A549 (cell line): ENCODE measurements around the gene DSCAM. TPM values are rescaled to one million over a fixed set of nuclear protein-coding genes. Genes with fewer than 3 reads are reported as not detected.

ENCODE experiments used
- ATAC-seq, 2 experiments: fragments of 200-7000 bp in 1 of 2; fragments of >200 bp in 1 of 2; cut with Nextera tagmentation in 1 of 2; cut with Tn5 transposase in 1 of 2; 3 replicates each; pipeline versions ENCODE4 v1.8.0 to v1.9.1; 2018 to 2020; ENCODE audit warnings: mild to moderate bottlenecking in 1 of 2, moderate library complexity in 1 of 2
- CTCF ChIA-PET: fragments of 300-600 bp; sonication (Branson Sonifier 250); formaldehyde crosslinking; extraction: SDS; loops from one replicate; lab custom pipeline; 2021; ENCODE audit warnings: antibody characterized with exemption, inconsistent platforms; lab: Yijun Ruan, JAX
- POLR2A ChIA-PET: fragments of 350-600 bp; formaldehyde crosslinking; extraction: SDS; loops from one replicate; lab custom pipeline; 2021; ENCODE audit warnings: antibody characterized with exemption, inconsistent platforms; lab: Yijun Ruan, JAX
- DNase-seq, 2 experiments: peaks; one replicate each; pipeline versions ENCODE4 v3.0.0 to v3.0.0-alpha.2; 2011 to 2016; ENCODE audit warnings: low read depth in 1 of 2, low spot score in 1 of 2
- FAIRE-seq: peaks from 2 replicates; lab custom pipeline; 2011; peaks lifted over from hg19 to GRCh38; lab: Jason Lieb, UNC
- H3K27ac ChIP-seq, 2 experiments: fragments of >200 bp; sonication (Bioruptor Twin); formaldehyde crosslinking; 3 replicates each; pipeline ENCODE4 v1.5.1; 2016 to 2017
- H3K4me1 ChIP-seq: fragments of >200 bp; sonication (Bioruptor Twin); formaldehyde crosslinking; 3 replicates; pipeline ENCODE4 v1.6.1; 2016
- H3K4me2 ChIP-seq: fragments of >200 bp; sonication (Bioruptor Twin); formaldehyde crosslinking; 3 replicates; pipeline ENCODE4 v1.6.1; 2016
- H3K4me3 ChIP-seq: fragments of >200 bp; sonication (Bioruptor Twin); formaldehyde crosslinking; 3 replicates; pipeline ENCODE4 v1.5.1; 2016
- H3K9me3 ChIP-seq: fragments of >200 bp; sonication (Bioruptor Twin); formaldehyde crosslinking; 3 replicates; pipeline ENCODE4 v1.6.1; 2016
- CHD2 ChIP-seq: fragments of 150-350 bp; IDR thresholded peaks from 2 replicates; pipeline ENCODE4 v1.6.1; 2014; ENCODE audit warnings: low read length; ENCODE audit not compliant: partially characterized antibody
- EHMT2 ChIP-seq: fragments of 200-600 bp; sonication (generic); IDR thresholded peaks from 2 replicates; pipeline ENCODE4 v1.6.1; 2016; ENCODE audit warnings: antibody characterized with exemption, low read depth, mild to moderate bottlenecking, moderate library complexity
- EP300 ChIP-seq, 2 experiments: fragments of >200 bp; sonication (Bioruptor Twin); formaldehyde crosslinking; IDR thresholded peaks; 2 replicates in 1 of 2; 3 replicates in 1 of 2; pipeline ENCODE4 v1.6.1; 2016 to 2017
- FOSB ChIP-seq: fragments of 250-450 bp; sonication (Bioruptor Pico); IDR thresholded peaks from 2 replicates; pipeline ENCODE4 v1.5.0; 2020; ENCODE audit warnings: mild to moderate bottlenecking, moderate library complexity
- HDAC2 ChIP-seq: fragments of 200-600 bp; sonication (generic); IDR thresholded peaks from 2 replicates; pipeline ENCODE4 v1.6.1; 2016
- JUN ChIP-seq, 2 experiments: fragments of >200 bp; sonication (Bioruptor Twin); formaldehyde crosslinking; IDR thresholded peaks; 2 replicates in 1 of 2; 3 replicates in 1 of 2; pipeline ENCODE4 v1.6.1; 2016 to 2017
- KDM1A ChIP-seq: fragments of 200-600 bp; sonication (generic); IDR thresholded peaks from 2 replicates; pipeline ENCODE4 v1.6.1; 2016; ENCODE audit warnings: low read depth, mild to moderate bottlenecking
- KDM5A ChIP-seq: fragments of 200-600 bp; sonication (generic); IDR thresholded peaks from 2 replicates; pipeline ENCODE4 v1.6.1; 2016; ENCODE audit warnings: antibody characterized with exemption, mild to moderate bottlenecking
- MYC ChIP-seq: IDR thresholded peaks from 2 replicates; pipeline ENCODE4 v1.6.1; 2012; ENCODE audit warnings: mild to moderate bottlenecking, inconsistent platforms, low read length, improper control_type of control experiment, borderline replicate concordance
- NPAS2 ChIP-seq: fragments of 250-450 bp; sonication (Bioruptor Pico); IDR thresholded peaks from 2 replicates; pipeline ENCODE4 v1.8.0; 2022; ENCODE audit warnings: mild to moderate bottlenecking, moderate library complexity, borderline replicate concordance
- PHF8 ChIP-seq: fragments of 200-600 bp; sonication (generic); IDR thresholded peaks from 2 replicates; pipeline ENCODE4 v1.6.1; 2016; ENCODE audit warnings: low read depth, mild to moderate bottlenecking, antibody characterized with exemption, moderate library complexity, borderline replicate concordance
- SMC3 ChIP-seq: fragments of >200 bp; sonication (Bioruptor Twin); formaldehyde crosslinking; IDR thresholded peaks from 3 replicates; pipeline ENCODE4 v1.6.1; 2018; ENCODE audit warnings: inconsistent platforms
- TP53 ChIP-seq: fragments of 250-450 bp; sonication (Bioruptor Pico); IDR thresholded peaks from 2 replicates; pipeline ENCODE4 v1.5.0; 2021; ENCODE audit warnings: mild to moderate bottlenecking, moderate library complexity
- ZFP36 ChIP-seq: fragments of 450-650 bp; IDR thresholded peaks from 2 replicates; pipeline ENCODE4 v1.6.1; 2014; ENCODE audit warnings: borderline replicate concordance; ENCODE audit not compliant: partially characterized antibody
- ZNF302 ChIP-seq: fragments of 250-450 bp; sonication (Bioruptor Pico); IDR thresholded peaks from 2 replicates; pipeline ENCODE4 v1.9.0; 2021; ENCODE audit warnings: inconsistent platforms, mild to moderate bottlenecking, moderate library complexity
- ZSCAN20 ChIP-seq: fragments of 250-450 bp; sonication (Bioruptor Pico); IDR thresholded peaks from 2 replicates; pipeline ENCODE4 v1.8.0; 2022; ENCODE audit warnings: mild to moderate bottlenecking, moderate library complexity
- WGBS: methylation state at CpG from one replicate; pipeline ENCODE4 v1.1.6; 2017; ENCODE audit errors: missing lambda C conversion rate; 5-methylcytosine and 5-hydroxymethylcytosine counted together
- polyA plus RNA-seq, 4 experiments: library from polyadenylated mRNA; depleted of rRNA in 3 of 4; stranded (reverse); fragments of >200 nt; fragmentation: RNase III in 1 of 4; extraction: RNeasy Plus Mini Kit Qiagen cat#74134 plus additional on column Dnase treatment in 1 of 4; gene quantifications; 2 replicates in 3 of 4; 3 replicates in 1 of 4; pipeline ENCODE4 v1.2.3, GENCODE V29; 2011 to 2017
- TF ChIP-seq, protein P1 (sequence below): fragments of >200 bp; sonication (Bioruptor Twin); formaldehyde crosslinking; IDR thresholded peaks from 2 replicates; pipeline ENCODE4 v1.6.1; 2016
- TF ChIP-seq, protein P2 (sequence below): fragments of 250-450 bp; sonication (Bioruptor Pico); IDR thresholded peaks from 2 replicates; pipeline ENCODE4 v1.5.0; 2020; ENCODE audit warnings: low read depth, mild to moderate bottlenecking, moderate library complexity
- TF ChIP-seq, protein P3 (sequence below): fragments of 200-600 bp; sonication (generic); IDR thresholded peaks from 2 replicates; pipeline ENCODE4 v1.6.1; 2016; ENCODE audit warnings: antibody characterized with exemption, mild to moderate bottlenecking, moderate library complexity
- TF ChIP-seq, protein P4 (sequence below): IDR thresholded peaks from 2 replicates; pipeline ENCODE4 v1.6.1; 2012
- TF ChIP-seq, protein P5 (sequence below): fragments of 450-650 bp; IDR thresholded peaks from 2 replicates; pipeline ENCODE4 v1.6.1; 2014; ENCODE audit warnings: antibody characterized with exemption

DSCAM gene
- polyA plus RNA-seq, 2 of the 4 experiments (the other 2 are of a cell fraction) = not detected

DNA sequence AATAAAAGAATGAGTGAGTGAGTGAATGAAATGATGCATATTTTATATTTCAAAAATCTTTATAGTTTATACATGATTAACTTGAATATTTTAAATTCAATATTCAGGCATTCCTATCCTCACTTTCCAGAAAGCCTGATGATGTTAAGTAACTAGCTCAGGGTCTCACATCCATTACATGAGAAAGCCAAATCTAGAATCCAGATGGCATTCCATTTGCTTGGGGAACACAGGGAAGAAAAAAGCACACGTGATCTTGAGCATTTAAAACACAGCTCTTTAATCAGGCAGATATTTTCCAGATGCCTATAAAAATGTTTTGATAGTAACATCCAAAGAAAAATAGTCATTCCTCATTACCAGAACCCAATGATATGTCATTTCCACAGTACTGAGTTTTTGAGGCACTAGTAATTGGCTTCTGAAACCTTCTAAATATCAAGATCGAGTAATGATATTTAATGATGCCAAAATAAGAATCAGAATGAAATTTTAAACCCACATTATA lies 291.9 kb downstream of the DSCAM start:
- Histone ChIP-seq H3K9me3 (no peaks in the 10 kb centered on the region), H3K27ac (no peak overlapping the region), H3K4me2 (no peak overlapping the region), H3K4me3 (no peak overlapping the region), H3K4me1 (no peaks in the 10 kb centered on the region)
- ChIA-PET CTCF (no interaction called here), POLR2A (no interaction called here)
- ATAC-seq (no peak), FAIRE-seq (no peak), DNase-seq (no peak)
- no peak for TF ChIP-seq HDAC2
- TF ChIP-seq JUN (IDR thresholded peaks at IDR 0.05) = no peak
- TF ChIP-seq EHMT2 = no peak
- TF ChIP-seq PHF8 = no peak
- 0% methylated on average over 2 of the region's 2 CpGs for WGBS

DNA sequence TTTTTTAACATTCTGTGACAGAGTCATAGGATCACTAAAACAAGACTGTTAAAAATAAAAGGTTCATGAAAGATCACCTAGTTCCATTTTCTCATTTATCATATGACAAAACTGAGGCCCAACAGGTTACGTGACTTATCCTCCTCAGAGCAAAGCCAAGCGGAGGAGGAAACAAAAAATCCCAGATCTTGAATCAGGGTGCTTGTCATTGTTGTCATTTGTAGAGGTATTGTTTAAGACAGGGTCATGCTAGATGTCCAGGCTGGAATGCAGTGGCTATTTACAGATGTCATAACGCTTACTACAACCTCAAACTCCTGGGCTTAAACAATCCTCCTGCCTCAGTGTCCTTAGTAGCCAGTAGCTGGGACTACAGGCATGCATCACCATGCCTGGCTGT lies 293.2 kb downstream of the DSCAM start:
- no peaks in the 10 kb centered on the region for H3K9me3 ChIP-seq
- DNase-seq = no peak
- 18% methylated on average over 3 of the region's 3 CpGs for WGBS
- CTCF ChIA-PET = no interaction called here
- POLR2A ChIA-PET = no interaction called here
- ATAC-seq = no peak
- H3K4me1 ChIP-seq = no peaks in the 10 kb centered on the region
- FAIRE-seq = no peak
- TF ChIP-seq FOSB (CRISPR knock-in tag) (no peak), ZNF302 (CRISPR knock-in tag) (no peak), KDM1A (no peak), ZFP36 (no peak), KDM5A (no peak), ZSCAN20 (CRISPR knock-in tag) (no peak)
- TF ChIP-seq, protein P1, sequence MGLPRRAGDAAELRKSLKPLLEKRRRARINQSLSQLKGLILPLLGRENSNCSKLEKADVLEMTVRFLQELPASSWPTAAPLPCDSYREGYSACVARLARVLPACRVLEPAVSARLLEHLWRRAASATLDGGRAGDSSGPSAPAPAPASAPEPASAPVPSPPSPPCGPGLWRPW = no peak
- TF ChIP-seq, protein P2, sequence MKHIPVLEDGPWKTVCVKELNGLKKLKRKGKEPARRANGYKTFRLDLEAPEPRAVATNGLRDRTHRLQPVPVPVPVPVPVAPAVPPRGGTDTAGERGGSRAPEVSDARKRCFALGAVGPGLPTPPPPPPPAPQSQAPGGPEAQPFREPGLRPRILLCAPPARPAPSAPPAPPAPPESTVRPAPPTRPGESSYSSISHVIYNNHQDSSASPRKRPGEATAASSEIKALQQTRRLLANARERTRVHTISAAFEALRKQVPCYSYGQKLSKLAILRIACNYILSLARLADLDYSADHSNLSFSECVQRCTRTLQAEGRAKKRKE (CRISPR knock-in tag) = no peak
- TF ChIP-seq, protein P3, sequence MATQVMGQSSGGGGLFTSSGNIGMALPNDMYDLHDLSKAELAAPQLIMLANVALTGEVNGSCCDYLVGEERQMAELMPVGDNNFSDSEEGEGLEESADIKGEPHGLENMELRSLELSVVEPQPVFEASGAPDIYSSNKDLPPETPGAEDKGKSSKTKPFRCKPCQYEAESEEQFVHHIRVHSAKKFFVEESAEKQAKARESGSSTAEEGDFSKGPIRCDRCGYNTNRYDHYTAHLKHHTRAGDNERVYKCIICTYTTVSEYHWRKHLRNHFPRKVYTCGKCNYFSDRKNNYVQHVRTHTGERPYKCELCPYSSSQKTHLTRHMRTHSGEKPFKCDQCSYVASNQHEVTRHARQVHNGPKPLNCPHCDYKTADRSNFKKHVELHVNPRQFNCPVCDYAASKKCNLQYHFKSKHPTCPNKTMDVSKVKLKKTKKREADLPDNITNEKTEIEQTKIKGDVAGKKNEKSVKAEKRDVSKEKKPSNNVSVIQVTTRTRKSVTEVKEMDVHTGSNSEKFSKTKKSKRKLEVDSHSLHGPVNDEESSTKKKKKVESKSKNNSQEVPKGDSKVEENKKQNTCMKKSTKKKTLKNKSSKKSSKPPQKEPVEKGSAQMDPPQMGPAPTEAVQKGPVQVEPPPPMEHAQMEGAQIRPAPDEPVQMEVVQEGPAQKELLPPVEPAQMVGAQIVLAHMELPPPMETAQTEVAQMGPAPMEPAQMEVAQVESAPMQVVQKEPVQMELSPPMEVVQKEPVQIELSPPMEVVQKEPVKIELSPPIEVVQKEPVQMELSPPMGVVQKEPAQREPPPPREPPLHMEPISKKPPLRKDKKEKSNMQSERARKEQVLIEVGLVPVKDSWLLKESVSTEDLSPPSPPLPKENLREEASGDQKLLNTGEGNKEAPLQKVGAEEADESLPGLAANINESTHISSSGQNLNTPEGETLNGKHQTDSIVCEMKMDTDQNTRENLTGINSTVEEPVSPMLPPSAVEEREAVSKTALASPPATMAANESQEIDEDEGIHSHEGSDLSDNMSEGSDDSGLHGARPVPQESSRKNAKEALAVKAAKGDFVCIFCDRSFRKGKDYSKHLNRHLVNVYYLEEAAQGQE = no peak
- TF ChIP-seq, protein P4, sequence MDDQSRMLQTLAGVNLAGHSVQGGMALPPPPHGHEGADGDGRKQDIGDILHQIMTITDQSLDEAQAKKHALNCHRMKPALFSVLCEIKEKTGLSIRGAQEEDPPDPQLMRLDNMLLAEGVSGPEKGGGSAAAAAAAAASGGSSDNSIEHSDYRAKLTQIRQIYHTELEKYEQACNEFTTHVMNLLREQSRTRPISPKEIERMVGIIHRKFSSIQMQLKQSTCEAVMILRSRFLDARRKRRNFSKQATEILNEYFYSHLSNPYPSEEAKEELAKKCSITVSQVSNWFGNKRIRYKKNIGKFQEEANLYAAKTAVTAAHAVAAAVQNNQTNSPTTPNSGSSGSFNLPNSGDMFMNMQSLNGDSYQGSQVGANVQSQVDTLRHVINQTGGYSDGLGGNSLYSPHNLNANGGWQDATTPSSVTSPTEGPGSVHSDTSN = no peak
- TF ChIP-seq, protein P5, sequence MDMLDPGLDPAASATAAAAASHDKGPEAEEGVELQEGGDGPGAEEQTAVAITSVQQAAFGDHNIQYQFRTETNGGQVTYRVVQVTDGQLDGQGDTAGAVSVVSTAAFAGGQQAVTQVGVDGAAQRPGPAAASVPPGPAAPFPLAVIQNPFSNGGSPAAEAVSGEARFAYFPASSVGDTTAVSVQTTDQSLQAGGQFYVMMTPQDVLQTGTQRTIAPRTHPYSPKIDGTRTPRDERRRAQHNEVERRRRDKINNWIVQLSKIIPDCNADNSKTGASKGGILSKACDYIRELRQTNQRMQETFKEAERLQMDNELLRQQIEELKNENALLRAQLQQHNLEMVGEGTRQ = no peak
- no peak overlapping the region for H3K4me3 ChIP-seq
- no peak overlapping the region for H3K27ac ChIP-seq
- no peak overlapping the region for H3K4me2 ChIP-seq

DNA sequence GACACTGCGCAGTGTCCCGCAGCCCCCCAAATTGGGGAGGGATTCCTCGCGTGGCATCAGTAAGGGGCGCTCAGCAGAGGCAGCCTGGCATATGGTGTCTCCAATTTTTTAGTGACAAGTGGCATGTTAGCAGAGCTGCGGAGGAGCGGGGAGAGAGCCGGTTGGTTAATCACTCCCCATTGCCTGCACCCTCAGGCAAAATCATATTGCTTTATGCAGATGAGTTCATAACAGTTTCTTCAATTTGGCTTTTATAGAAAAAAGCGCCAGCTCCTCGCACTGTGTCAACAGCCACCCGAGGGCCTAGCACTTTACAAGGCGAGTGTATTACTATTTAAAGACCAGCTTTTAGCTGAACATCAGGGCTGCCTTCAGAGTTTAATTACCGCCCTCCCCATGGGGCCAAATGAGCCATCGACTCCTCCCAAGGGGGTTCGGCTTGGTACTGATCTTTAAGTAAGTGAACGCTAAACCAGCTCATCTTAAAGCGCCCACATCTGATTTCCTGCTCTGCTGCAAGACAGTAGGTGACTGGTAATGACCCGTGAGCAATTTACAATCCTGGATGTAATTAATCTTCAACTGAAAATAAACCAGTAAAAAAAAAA lies 298.9 kb downstream of the DSCAM start:
- CTCF ChIA-PET = interaction anchor here (0.6 kb wide), 1 partner anchor 61 kb away, joined by 3 read pairs; no protein-coding TSS in a partner anchor
- Histone ChIP-seq H3K4me2 (no peak overlapping the region), H3K4me1 (no peaks in the 10 kb centered on the region), H3K27ac (no peak overlapping the region), H3K9me3 (no peaks in the 10 kb centered on the region), H3K4me3 (no peak overlapping the region)
- POLR2A ChIA-PET = no interaction called here
- FAIRE-seq = no peak
- TF ChIP-seq EP300 (IDR thresholded peaks at IDR 0.05) (no peak), CHD2 (no peak), SMC3 (no peak), TP53 (no peak), NPAS2 (CRISPR knock-in tag) (no peak), ZSCAN20 (CRISPR knock-in tag) (no peak), MYC (no peak)
- no peak for ATAC-seq
- DNase-seq = no peak
- WGBS = 64% methylated on average over 16 of the region's 18 CpGs
